GM19099 (cell line): ENCODE results near the gene CHSY3.

Source experiments
- POLR2A ChIP-seq: IDR thresholded peaks from 3 replicates; pipeline ENCODE4 v1.6.1; 2011; ENCODE audit warnings: low read depth; ENCODE audit not compliant: insufficient read length; ENCODE audit errors: extremely low read depth

Gene CHSY3

DNA sequence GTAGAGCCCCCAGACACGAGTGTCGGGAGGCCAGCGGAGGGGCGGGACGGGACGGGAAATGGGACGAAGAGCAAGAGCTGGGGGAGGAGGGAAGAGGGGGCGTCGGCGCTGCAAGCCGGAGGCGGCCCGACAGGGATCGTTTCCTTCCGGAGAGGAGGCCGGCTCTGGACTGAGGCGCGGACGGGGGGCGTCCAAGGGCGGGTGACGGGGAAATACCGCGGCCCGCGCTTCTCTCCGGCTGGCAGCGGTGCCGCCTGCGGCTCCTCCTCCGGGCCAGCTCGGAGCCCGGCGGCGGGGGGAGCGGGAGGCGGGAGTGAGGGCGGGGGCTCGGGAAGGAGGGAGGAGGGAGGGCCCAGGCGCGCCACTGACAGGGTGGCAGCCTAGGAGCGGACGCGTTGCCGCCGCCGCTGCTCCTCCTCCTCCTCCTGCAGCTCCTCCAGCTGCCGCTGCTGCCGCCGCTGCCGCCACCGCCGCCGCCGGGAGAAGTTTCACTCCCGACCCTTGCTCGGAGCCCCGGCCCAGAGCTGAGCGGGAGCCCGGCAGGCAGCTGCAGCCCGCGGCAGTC is at the start of gene CHSY3:
CHSY3 (plus strand) TSS at position 364 of the 565 bp plus-strand sequence.
- TF ChIP-seq POLR2A: no peak

DNA sequence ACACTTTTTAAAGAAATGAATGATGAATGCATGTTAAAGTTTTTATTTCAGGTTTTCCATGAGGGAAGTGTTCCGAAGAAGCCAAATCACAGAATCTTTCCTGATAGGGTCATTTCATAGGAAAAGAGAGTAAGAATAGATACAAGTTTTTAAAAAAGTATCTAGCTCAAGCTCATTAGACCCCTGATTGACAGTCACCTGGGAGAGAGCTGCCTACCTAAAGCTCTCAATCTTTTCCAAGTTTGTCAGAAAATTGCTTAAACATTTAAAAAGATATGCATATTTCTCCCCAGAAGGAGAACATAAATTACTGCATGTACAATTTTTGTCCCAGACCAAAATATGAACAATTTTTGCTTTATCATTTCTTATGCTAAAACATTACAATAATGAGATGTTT is 47.9 kb upstream of the CHSY3 start:
- no peak for TF ChIP-seq POLR2A

DNA sequence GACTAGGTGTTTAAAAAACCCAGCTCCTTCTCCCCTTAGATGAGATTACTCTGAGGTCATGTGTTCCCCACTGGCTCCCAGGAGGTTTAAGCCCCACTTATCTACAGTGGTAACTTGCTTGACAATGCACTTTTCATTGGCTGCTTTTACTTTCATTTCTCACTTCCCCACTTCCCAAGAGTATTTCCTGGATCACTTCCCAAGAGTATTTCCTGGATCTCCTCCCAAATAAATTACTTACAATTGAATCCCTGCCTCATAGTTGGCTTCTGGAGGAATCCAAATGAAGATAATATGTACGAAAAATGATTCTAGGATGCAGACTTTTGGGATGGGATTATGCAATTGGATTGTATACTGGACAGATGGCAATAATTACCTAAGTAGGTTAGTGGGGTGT is 47.1 kb upstream of the CHSY3 start:
- TF ChIP-seq POLR2A: no peak

DNA sequence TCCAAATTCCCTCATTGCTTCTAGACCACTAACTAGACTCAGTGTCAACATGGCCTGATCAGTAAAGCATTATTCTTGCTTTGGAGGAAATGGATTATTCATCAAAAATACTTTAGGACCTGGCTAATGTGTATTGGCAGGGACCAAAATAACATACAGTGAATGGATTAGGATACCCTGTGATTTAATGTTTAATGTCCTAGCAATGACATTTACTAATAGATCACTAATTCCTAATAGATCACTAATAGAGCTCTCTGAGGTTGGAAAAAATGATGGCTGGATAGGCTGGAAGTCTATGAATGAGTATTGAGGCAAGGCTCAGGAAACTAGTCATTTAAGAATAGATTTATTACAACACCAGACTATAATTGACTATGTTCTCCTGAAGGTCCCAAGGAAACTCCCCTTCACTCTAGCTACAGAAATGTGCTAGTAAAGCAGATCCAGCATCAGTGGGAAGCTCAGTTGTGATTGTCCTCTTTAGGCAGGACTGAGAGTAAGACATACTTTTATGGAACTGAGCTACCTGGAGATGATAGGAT is 46.1 kb upstream of the CHSY3 start:
- TF ChIP-seq POLR2A: no peak

DNA sequence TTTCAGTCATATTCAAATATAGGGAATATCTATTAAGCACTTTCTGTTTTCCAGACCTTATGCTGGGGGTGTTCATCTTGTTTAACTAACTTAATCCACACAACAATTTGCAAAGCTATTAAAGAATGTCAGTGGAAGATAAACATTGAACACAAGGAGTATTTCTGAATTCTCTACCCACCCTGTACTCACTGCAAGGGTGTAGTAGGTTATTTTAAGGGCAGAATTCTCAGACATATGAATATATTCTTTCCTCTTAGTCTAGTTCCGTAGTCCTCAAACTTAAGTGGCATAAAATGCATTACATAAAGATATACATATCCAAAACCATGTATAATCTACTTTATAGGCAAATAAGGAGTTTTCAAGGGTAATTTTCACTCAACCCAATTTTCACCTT is 19.9 kb upstream of the CHSY3 start:
- TF ChIP-seq POLR2A: no peak

DNA sequence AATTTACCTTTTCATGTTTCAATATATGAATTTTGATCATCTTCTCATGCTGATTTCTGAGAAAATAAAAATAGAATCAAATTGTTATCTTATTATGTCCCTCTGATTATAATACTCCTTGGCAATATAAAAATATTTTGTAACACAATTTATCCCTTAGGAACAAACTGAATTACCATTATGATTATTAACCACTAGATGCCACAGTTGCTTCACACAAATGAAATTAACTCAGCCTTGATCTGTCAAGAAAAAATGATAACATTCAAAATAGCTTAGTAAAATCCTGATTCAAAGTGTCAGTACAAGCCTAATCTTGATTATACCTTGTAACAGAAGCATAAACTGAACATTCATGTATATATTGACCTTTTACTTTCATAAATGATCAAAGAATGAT is 4.8 kb upstream of the CHSY3 start:
- TF ChIP-seq POLR2A: no peak

DNA sequence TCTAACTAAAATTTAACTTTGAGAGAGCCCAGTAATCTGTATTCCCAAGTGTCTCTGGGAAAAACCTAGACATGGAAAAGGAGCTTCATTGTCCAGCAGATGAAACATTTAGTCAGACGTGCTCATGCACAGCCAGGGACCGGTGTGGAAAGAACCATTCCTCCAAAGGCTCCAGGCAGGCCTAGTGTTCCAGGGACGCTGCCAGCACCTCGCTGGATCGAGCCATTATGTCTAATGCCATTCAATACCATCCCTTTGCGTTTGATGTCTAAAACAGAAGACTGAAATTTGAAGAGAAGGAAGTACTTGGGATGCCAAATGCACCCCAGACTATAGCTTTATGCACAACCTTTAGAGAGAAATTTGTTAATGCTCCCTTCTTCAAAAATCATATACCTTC is 1.4 kb upstream of the CHSY3 start:
- TF ChIP-seq POLR2A: no peak

DNA sequence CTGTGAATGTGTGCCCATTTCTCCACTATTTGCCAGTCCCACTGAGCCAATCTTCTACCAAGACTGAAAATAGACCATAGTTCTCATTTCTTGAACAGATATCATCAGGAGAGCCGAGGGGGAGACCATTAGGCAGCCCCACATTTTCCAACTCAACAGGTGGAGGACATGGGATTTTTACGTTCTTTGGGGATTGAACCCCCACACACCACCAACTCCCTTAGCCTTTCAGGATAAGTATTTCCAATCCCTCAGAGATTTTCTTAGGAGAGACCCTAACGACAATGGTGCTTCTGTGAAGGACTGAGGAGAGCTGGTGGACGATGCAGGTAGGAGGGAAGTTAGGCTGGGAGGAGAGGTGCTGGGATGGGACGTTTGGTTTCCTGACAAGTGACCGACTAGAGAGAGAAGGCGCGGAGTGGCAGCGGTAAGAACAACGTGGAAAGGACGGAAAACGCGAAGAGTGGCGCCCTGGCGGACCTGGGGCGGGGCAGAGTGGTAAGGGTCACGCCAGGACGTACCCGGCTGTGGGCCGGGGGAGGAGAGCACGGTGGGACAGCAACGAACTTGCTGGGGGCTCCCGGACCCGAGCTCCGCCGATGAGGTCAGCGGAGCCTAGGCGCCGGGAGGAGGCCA is 681 bp upstream of the CHSY3 start:
- TF ChIP-seq POLR2A: no peak

DNA sequence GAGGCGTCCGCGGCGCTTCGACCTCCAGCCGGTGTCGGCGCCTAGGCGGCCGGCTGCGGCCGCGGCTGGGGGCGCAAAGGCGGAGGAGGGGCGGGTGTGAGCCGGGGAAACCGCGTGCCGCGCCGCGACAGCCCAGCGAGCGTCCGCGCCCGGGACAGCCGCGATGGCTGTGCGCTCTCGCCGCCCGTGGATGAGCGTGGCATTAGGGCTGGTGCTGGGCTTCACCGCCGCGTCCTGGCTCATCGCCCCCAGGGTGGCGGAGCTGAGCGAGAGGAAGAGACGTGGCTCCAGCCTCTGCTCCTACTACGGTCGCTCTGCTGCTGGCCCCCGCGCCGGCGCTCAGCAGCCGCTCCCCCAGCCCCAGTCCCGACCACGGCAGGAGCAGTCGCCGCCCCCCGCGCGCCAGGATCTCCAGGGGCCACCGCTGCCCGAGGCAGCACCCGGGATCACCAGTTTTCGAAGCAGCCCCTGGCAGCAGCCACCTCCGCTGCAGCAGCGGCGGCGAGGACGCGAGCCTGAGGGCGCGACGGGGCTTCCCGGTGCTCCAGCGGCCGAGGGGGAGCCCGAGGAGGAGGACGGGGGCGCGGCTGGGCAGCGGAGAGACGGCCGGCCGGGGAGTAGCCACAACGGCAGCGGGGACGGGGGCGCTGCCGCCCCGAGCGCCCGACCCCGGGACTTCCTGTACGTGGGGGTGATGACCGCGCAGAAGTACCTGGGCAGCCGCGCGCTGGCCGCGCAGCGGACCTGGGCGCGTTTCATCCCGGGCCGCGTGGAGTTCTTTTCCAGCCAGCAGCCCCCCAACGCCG is 605 bp downstream of the CHSY3 start:
- TF ChIP-seq POLR2A: no peak

DNA sequence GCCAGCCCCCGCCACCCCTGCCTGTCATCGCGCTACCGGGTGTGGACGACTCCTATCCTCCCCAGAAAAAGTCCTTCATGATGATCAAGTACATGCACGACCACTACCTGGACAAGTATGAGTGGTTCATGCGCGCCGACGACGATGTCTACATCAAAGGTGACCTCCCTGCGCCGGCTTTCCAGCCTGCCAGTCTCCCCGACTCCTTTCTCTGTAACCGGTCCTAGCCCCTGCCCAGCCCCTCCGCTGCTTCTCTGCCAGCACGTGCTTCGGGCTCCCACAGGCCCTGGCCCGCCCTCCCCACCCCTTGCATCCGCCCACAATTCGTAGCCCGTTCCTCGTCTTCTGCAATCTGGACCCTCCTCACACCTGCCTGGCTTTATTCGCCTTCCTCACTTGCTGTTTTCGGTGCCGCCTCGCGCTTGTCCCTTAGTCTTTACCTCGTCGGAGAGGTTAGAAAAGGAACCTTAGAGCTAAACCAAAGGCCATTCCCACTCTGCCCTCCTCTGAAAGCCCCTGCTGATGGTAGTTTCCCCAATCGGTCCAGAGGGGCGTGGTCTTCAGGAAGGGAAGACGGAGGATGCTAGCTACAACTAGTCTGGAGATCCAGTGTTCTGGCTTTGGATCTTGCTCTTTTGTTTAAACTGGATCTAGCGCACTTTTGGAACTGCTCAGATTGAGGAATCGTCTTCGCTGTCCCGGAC is 1.4 kb downstream of the CHSY3 start:
- no peak for TF ChIP-seq POLR2A

DNA sequence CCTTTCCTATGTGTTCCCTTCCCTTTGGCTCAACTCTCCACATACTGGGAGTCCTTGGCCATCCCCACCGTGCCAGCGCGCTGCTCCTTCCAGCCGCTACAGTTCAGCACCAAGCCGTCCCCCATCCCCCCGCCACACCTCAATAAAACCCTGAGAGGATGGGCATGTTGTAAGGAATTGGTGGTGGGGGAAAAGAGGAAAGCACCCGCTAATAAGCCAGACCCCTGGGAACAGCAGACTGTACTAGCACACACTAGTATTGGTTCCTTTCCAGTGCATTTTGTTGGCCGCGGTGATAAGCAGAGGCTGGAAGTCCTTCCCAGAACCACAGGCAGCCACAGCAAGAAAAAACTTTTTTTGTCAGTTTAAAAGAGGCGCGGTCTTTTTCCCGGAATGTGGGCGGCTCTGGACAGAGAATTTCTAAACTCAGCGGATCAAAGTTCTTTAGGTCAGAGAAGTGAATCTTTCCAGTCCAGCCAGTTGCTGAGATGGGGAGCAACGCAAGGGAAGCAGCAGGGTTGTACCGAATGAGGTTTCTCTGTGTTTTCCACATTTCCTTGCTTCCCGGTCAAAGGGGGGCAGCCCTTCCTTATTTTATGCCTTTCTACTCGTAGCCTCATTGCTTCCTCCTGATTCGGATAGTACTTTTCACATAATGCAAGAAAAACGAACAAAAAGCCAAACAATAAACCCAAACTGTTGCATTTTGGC is 2.1 kb downstream of the CHSY3 start:
- TF ChIP-seq POLR2A: no peak

DNA sequence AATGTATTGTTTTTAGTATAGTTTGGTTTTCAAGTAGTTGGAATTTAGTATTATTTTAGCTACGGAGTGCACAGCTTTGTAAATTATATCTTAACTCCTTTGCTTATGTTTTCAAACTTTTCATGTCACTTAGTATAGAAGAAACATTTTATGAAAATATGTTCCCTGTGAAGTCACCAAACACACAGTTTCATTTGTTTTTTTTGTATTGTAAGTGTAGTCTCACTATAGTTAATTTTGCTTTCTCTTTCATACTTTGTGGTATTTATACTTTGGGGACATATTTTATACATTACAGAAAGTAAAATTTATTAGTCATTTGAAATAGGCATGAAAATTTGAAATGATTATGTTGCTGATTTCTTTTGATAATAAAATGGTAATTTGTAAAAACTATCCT is 5.0 kb downstream of the CHSY3 start:
- no peak for TF ChIP-seq POLR2A

DNA sequence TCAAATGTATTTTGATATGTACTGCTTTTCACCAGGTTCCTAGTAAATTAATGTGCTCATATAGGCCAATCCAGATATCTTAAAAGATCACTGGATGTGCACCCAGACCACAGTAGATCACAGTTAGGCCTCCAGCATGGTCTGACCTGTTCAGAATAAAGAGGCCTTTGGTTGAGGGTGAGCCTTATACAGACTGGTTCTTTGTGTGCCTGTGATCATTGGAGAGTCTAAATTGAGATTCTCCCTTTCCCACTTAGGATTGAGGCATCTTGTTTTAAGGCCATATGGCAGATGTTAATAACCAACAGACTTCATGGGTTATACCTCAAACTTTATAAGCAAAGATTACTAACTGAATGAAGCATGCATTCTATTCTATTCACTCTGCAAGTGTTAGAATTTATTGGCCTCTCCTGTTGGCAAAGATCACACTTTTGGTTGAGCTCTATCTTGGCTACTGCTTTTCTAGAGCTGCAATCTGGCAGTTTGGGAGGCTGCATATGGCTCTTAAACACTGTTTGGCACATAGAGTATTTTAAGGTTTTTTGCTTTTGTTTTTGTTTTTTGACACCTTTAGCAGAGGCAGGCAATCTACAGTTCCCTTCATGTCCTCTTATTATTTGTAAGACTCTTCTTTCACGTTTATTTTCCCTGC is 8.5 kb downstream of the CHSY3 start:
- no peak for TF ChIP-seq POLR2A

DNA sequence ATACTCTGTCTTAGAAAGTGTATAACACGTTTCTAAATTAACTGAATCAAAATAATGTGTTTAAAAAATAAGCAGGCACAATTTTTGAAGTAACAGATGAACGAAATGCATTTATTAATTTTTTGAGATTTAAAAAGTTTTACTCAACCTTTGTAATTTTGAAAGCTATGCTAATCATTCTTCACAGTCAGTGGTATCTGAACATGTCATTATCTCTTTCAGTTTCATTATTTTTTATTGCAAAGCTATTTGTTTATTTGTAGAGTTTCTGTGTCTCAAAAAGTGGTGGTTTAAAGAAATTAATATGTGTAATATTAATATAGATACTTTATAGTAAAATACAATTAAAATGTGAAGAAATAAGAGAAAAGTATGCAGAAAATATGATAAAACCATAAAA is 11.2 kb downstream of the CHSY3 start:
- no peak for TF ChIP-seq POLR2A
